Adrenal gland (tissue), 5 donors: ENCODE measurements around the gene PAPLN.

Source experiments
- POLR2A ChIP-seq, 2 donors: fragments of 450-650 bp; IDR thresholded peaks; one replicate each; pipeline ENCODE4 v1.6.1; 2017; ENCODE audit warnings: antibody characterized with exemption in 2 of 2, mild to moderate bottlenecking in 2 of 2, moderate library complexity in 1 of 2
- TF ChIP-seq, protein P1 (sequence below), 6 experiments: fragments of 450-650 bp in 4 of 6; fragments of 200-600 bp in 2 of 6; sonication (generic) in 1 of 6; IDR thresholded peaks; 1 replicate in 5 of 6; 2 replicates in 1 of 6; pipeline versions ENCODE4 v1.5.1 to v1.8.0; 2016 to 2021; ENCODE audit warnings: antibody characterized with exemption in 6 of 6, mild to moderate bottlenecking in 2 of 6, moderate library complexity in 1 of 6
- donor health status: DM: no; HTN: no; CAD: no.

DNA sequence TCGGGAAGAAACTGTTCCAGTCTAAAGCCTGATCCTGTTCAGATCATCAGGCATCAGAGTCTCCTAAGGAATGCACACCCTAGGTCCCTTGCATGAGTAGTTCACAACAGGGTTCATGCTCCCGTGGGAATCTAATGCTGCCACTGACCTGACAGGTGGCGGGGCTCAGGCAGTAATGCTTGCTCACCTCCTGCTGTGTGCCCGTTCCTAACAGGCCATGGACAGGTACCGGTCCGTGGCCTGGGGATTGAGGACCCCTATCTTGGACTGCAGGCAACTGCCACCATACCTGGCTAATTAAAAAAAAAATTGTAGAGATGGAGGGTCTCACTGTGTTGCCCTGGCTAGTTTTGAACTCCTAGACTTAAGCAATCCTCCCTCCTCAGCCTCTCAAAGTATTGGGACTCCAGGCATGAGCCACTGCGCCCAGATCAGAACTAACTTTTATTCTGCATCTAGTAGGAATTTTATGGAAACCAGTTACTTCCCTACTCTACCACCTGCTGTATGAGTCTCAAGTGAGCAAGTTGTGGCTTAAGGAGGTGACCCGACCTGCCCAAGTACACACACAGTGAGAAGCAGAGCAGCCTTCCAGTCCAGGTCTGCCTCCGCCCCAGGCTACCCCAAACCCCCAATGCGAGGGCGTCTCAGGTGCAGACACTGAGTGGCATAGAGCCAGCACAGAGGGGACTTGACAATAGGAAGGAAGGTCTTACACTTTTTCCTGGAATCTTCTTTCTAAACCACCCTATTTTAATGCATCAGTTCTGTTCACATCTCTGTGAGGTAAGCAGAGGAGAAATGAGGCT is 2.5 kb upstream of the PAPLN start:
- TF ChIP-seq, protein P1, sequence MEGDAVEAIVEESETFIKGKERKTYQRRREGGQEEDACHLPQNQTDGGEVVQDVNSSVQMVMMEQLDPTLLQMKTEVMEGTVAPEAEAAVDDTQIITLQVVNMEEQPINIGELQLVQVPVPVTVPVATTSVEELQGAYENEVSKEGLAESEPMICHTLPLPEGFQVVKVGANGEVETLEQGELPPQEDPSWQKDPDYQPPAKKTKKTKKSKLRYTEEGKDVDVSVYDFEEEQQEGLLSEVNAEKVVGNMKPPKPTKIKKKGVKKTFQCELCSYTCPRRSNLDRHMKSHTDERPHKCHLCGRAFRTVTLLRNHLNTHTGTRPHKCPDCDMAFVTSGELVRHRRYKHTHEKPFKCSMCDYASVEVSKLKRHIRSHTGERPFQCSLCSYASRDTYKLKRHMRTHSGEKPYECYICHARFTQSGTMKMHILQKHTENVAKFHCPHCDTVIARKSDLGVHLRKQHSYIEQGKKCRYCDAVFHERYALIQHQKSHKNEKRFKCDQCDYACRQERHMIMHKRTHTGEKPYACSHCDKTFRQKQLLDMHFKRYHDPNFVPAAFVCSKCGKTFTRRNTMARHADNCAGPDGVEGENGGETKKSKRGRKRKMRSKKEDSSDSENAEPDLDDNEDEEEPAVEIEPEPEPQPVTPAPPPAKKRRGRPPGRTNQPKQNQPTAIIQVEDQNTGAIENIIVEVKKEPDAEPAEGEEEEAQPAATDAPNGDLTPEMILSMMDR (IDR thresholded peaks at IDR 0.05), result no peak
- TF ChIP-seq POLR2A (IDR thresholded peaks at IDR 0.05), result no peak
